HK-2 (cell line): ENCODE data around the gene PICK1.
A peak's percentile ranks its signal among the peaks of the same experiment; 100 is the strongest.
"Not testable (repeated sequence)": the region's sequence is repeated elsewhere in the genome, so short reads cannot be mapped to it uniquely, and the experiment has no call there.

ENCODE experiments used
- DNase-seq: peaks from one replicate; pipeline ENCODE4 v3.0.0-alpha.2; 2018; ENCODE audit not compliant: unreplicated experiment

The PICK1 gene

DNA sequence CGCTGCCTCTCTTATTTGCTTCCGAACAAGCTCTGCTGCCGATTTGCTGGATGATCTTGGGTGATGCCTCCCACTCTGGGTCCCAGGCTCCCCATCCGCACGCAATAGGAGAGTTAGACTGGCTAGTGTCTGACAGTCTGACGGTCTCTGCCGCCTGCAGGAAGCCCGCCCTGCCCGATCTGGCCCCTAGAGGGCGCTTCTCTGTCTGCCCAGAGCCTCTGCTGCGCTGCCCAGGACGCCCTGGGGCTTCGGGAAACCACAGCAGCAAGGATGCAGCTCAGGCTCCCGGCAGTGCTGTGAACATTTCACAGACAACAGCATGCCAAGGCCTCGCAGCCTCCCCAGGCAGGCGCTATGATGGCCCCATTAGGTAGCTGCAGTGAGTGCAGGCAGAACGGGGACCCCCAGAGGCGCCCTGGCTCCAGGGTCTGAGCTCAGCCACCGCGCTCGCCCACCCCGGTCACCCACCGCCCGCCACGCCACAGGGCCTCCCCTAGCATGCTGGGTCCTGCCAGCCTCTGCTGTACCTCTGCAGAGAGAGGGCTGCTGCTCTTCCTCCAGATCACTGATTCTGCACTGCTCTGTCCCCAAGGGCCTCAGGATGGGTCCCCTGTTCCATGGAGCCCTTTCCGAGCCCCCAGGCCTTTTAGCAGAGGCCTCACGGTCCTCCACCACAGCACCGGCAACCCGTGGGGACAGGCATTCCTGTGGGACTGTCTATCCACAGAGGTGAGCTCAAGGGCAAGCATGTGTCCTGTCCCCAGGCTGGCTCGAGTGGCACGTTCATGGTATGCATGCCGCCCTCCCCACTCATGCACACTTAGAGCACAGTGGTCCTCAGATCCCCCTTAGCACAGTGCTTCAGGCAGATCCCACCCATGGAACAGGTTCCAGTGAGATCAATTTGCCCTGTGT, 57.5 kb downstream of the PICK1 start:
- DNase-seq, result peak; percentile 85

DNA sequence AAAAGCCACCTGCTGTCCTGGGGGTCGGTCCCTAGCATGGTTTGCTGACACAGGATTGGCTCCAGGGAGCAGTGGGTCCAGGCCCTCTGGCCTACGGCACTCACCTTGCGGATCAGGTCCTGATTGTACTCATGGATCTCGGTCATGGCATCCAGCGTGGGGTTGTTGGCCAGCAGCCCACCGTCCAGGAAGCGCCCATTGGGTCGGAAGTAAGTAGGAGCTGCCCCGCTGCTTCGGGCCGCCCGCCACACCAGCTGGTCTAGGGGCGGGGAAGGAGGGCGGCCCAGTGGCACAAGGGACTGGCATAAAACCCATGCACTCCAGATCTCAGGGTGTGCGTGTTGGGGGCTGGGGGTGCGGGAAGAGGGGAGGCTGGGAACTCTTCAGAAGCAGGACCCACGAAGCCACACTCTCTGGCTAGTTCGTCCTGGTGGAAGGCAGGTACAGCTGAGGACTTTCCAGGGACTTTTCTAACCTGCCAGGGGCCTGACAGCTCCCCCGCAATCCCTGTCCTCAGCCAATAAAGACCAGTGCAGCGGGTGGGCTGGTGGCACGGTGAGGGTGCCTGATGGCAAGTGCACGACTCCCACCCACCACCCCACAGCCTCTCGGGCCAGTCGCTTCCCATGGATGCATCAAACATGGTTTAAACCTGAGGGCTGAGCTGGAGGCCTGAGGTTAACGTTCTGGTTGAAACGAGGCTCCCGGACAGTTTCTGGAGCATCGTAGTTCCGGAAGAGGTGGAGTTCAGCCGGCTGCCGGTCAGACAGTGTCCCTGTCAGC, 58.4 kb downstream of the PICK1 start:
- no peak for DNase-seq

- DNase-seq, result not testable (repeated sequence)
These were observed 60.4 kb downstream of the PICK1 start for GRCh38 chr22:38117556-38117955.

- no peak for DNase-seq
These were observed 61.0 kb downstream of the PICK1 start for GRCh38 chr22:38118182-38118581.

- DNase-seq, result not testable (repeated sequence)
These were observed 61.5 kb downstream of the PICK1 start for GRCh38 chr22:38118747-38119146.

GRCh38 chr22:38120359-38121110, 63.3 kb downstream of the PICK1 start:
- DNase-seq, result no peak

DNA sequence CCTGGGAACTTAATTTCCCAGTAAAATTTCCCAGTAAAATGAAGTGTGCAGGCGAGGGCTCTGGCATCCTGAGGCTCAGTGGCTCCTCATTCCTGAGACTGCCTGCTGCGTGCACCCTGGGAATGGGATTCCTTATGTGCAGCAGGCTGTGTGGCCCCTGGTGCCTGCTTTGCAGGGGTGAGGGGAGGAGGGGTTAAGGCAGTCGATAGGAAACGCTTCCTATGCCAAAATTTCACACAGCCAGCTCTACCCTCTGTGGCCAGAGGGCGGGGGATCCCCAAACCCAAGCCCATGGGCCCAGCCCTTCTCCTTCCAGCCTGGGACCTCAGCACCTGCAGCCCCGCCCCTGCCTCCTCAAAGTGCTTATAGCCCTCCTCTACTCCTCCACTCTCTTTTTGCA, 65.4 kb downstream of the PICK1 start:
- DNase-seq, result no peak

DNA sequence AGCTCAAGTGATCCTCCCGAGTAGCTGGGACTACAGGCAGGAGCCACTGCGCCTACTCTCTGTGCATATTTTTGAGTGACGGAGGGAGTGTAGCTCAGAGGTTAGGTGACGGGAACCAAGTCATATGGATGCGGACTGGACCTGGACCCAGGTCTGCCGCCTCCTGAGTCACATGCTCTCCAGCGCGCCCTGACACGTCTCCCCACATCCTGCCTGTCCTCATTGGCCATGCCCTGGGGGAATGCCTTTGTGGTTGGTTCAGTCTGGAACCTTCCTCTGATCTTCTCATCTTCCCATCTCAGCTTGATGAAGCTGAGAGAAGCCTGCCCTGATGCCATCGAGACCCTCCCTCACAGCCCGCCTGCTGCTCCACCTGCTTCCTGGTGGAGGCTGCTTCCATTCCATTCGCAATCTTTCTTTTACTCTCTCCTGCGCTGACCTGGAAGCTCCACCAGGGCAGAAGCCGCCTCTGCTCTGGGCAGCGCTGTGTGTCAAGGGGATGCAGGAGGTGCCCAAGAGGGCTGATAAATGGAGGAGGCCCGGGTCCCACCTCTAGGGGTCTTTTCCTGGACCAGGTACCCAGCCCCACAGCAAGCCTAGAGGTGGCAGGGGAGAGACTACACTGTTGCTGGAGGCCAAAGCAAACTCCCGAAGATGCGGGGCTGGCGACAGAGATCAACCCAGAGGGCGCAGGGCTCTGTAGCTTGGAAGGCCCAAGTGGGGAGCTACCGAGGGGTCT, 67.2 kb downstream of the PICK1 start:
- DNase-seq, result no peak

DNA sequence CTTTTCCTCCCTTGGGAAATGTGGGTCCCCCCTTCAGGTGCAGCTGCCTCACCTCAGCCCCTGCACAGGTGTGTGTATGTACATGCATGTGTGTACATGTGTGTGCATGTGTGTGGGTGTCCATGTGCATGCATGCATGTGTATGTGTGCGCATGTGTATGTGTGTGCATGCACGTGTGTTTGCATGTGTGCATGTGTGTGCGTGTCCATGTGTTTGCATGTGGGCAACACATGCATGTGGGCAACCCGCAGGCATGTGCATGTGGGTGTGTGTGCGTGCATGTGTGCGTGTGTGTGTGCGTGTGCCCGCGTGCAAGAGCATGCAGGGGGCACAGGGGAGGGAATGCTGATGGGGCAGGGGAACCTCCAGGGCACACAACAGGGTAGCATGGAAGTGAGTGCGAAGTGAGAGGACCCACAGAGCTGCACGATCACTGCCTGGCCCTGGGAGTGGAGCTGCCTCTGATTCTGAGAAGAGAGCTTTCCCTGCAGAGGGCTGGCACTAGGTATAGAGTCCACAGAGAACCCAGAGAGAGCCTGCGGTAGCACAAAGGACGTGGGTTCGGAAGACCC, 67.9 kb downstream of the PICK1 start:
- no peak for DNase-seq
